HEK293T (cell line): ENCODE measurements around the gene CAVIN1.

ENCODE experiments used
- CTCF ChIA-PET: fragments of 350-600 bp; formaldehyde crosslinking; extraction: SDS; loops from one replicate; lab custom pipeline; 2021; ENCODE audit warnings: antibody characterized with exemption, inconsistent platforms; lab: Yijun Ruan, JAX
- POLR2A ChIA-PET: fragments of 350-600 bp; formaldehyde crosslinking; extraction: SDS; loops from one replicate; lab custom pipeline; 2020; ENCODE audit warnings: antibody characterized with exemption, inconsistent platforms; lab: Yijun Ruan, JAX
- DNase-seq: peaks from one replicate; pipeline ENCODE4 v3.0.0; 2012; ENCODE audit warnings: mixed read lengths; ENCODE audit errors: extremely low spot score
- ARNT ChIP-seq: fragments of 450-650 bp; IDR thresholded peaks from 2 replicates; pipeline ENCODE4 v1.6.1; 2017; ENCODE audit warnings: mild to moderate bottlenecking
- BHLHE40 ChIP-seq: fragments of 450-650 bp; IDR thresholded peaks from 2 replicates; pipeline ENCODE4 v1.6.1; 2016; ENCODE audit warnings: mild to moderate bottlenecking, moderate library complexity, borderline replicate concordance
- CTBP1 ChIP-seq: fragments of 450-650 bp; IDR thresholded peaks from 2 replicates; pipeline ENCODE4 v1.6.1; 2016; ENCODE audit warnings: borderline replicate concordance
- ELF4 ChIP-seq: fragments of 450-650 bp; IDR thresholded peaks from 2 replicates; pipeline ENCODE4 v1.6.1; 2017; ENCODE audit warnings: antibody characterized with exemption
- FOXA1 ChIP-seq: fragments of 450-650 bp; IDR thresholded peaks from 2 replicates; pipeline ENCODE4 v1.6.1; 2016; ENCODE audit warnings: mild to moderate bottlenecking
- FOXK2 ChIP-seq: fragments of 450-650 bp; IDR thresholded peaks from 2 replicates; pipeline ENCODE4 v1.6.1; 2016; ENCODE audit warnings: mild to moderate bottlenecking
- FOXM1 ChIP-seq: fragments of 450-650 bp; IDR thresholded peaks from 2 replicates; pipeline ENCODE4 v1.6.1; 2017; ENCODE audit warnings: mild to moderate bottlenecking, borderline replicate concordance
- HDGF ChIP-seq: fragments of 450-650 bp; IDR thresholded peaks from 2 replicates; pipeline ENCODE4 v1.6.1; 2017; ENCODE audit warnings: antibody characterized with exemption, borderline replicate concordance
- L3MBTL2 ChIP-seq: fragments of 450-650 bp; conservative IDR thresholded peaks from 2 replicates; pipeline ENCODE4 v1.6.1; 2016; ENCODE audit warnings: mild to moderate bottlenecking
- LEF1 ChIP-seq: fragments of 450-650 bp; IDR thresholded peaks from 2 replicates; pipeline ENCODE4 v1.6.1; 2017; ENCODE audit warnings: mild to moderate bottlenecking, borderline replicate concordance
- NFRKB ChIP-seq: fragments of 450-650 bp; IDR thresholded peaks from 2 replicates; pipeline ENCODE4 v1.6.1; 2016; ENCODE audit warnings: mild to moderate bottlenecking, moderate library complexity
- SP1 ChIP-seq: fragments of 450-650 bp; IDR thresholded peaks from 2 replicates; pipeline ENCODE4 v1.6.1; 2017
- SUZ12 ChIP-seq: fragments of 450-650 bp; IDR thresholded peaks from 2 replicates; pipeline ENCODE4 v1.6.1; 2016; ENCODE audit warnings: mild to moderate bottlenecking
- TARDBP ChIP-seq: fragments of 450-650 bp; IDR thresholded peaks from 2 replicates; pipeline ENCODE4 v1.6.1; 2016
- ZNF384 ChIP-seq: fragments of 450-650 bp; IDR thresholded peaks from 2 replicates; pipeline ENCODE4 v1.6.1; 2016
- TF ChIP-seq, protein P1 (sequence below): fragments of 450-650 bp; IDR thresholded peaks from 2 replicates; pipeline ENCODE4 v1.6.1; 2016

Gene CAVIN1

GRCh38 chr17:42354956-42355843, 67.9 kb downstream of the CAVIN1 start:
- DNase-seq, result no peak
- TF ChIP-seq SP1, result no peak
- TF ChIP-seq BHLHE40, result no peak
- no peak for TF ChIP-seq ARNT
- no peak for TF ChIP-seq LEF1
- no peak for TF ChIP-seq FOXA1
- no peak for TF ChIP-seq NFRKB
- no peak for TF ChIP-seq SUZ12
- no peak for TF ChIP-seq HDGF
- TF ChIP-seq FOXK2, result no peak
- no peak for TF ChIP-seq CTBP1
- no peak for TF ChIP-seq ELF4
- TF ChIP-seq TARDBP, result no peak
- no peak for TF ChIP-seq L3MBTL2
- TF ChIP-seq, protein P1, sequence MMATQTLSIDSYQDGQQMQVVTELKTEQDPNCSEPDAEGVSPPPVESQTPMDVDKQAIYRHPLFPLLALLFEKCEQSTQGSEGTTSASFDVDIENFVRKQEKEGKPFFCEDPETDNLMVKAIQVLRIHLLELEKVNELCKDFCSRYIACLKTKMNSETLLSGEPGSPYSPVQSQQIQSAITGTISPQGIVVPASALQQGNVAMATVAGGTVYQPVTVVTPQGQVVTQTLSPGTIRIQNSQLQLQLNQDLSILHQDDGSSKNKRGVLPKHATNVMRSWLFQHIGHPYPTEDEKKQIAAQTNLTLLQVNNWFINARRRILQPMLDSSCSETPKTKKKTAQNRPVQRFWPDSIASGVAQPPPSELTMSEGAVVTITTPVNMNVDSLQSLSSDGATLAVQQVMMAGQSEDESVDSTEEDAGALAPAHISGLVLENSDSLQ, result no peak
- TF ChIP-seq ZNF384, result no peak
- TF ChIP-seq FOXM1, result no peak
- ChIA-PET POLR2A (no interaction called here), CTCF (no interaction called here)
